Neutrophil (primary cell): ENCODE results near the gene KCNJ10.

Experiments used
- H3K27ac ChIP-seq: fragments of 200-600 bp; sonication (generic); 2 replicates; pipeline ENCODE4 v1.5.1; 2016; ENCODE audit warnings: mild to moderate bottlenecking, moderate library complexity
- H3K27me3 ChIP-seq: fragments of 200-600 bp; sonication (generic); 2 replicates; pipeline ENCODE4 v1.6.0; 2016; ENCODE audit warnings: mild to moderate bottlenecking
- H3K36me3 ChIP-seq: fragments of 200-600 bp; sonication (generic); 2 replicates; pipeline ENCODE4 v1.5.1; 2017
- H3K4me1 ChIP-seq, 2 experiments: fragments of 200-600 bp in 1 of 2; sonication (generic) in 1 of 2; 1 replicate in 1 of 2; 2 replicates in 1 of 2; pipeline versions ENCODE4 v1.5.1 to v1.6.1; 2013 to 2016; ENCODE audit warnings: low read depth in 1 of 2, low read length in 1 of 2, mild to moderate bottlenecking in 1 of 2, moderate library complexity in 1 of 2; ENCODE audit not compliant: control insufficient read depth in 1 of 2, insufficient read depth in 1 of 2
- H3K4me3 ChIP-seq, 2 experiments: fragments of 200-600 bp in 1 of 2; sonication (generic) in 1 of 2; 1 replicate in 1 of 2; 2 replicates in 1 of 2; pipeline ENCODE4 v1.5.1; 2013 to 2016; ENCODE audit warnings: low read depth in 1 of 2, low read length in 1 of 2, mild to moderate bottlenecking in 1 of 2, moderate library complexity in 1 of 2
- H3K9me3 ChIP-seq: fragments of 200-600 bp; sonication (generic); 2 replicates; pipeline ENCODE4 v1.5.1; 2016
- CTCF ChIP-seq: fragments of 200-600 bp; sonication (generic); IDR thresholded peaks from 2 replicates; pipeline ENCODE4 v1.5.1; 2016; ENCODE audit warnings: antibody characterized with exemption

KCNJ10 gene

GRCh38 chr1:160068225-160068624, 1.7 kb downstream of the KCNJ10 start:
- Histone ChIP-seq H3K27me3 (peaks cover 79% of the 10 kb centered on the region), H3K36me3 (no peaks in the 10 kb centered on the region), H3K9me3 (no peaks in the 10 kb centered on the region), H3K4me3 (no peak overlapping the region), H3K27ac (no peak overlapping the region), H3K4me1 (peaks cover 0 to 9% of the 10 kb centered on the region in 2 experiments)
- no peak for TF ChIP-seq CTCF

- peaks cover 0 to 9% of the 10 kb centered on the region in 2 experiments for H3K4me1 ChIP-seq
- H3K27me3 ChIP-seq = peaks cover 68% of the 10 kb centered on the region
- H3K4me3 ChIP-seq = no peak overlapping the region
- H3K36me3 ChIP-seq = no peaks in the 10 kb centered on the region
- no peak for TF ChIP-seq CTCF
- no peak overlapping the region for H3K27ac ChIP-seq
- no peaks in the 10 kb centered on the region for H3K9me3 ChIP-seq
Observed at GRCh38 chr1:160066829-160067745, 2.9 kb downstream of the KCNJ10 start.

- Histone ChIP-seq H3K4me3 (no peak overlapping the region), H3K36me3 (no peaks in the 10 kb centered on the region), H3K4me1 (no peaks in the 10 kb centered on the region), H3K27me3 (peaks cover 45% of the 10 kb centered on the region), H3K9me3 (no peaks in the 10 kb centered on the region), H3K27ac (no peak overlapping the region)
- TF ChIP-seq CTCF = no peak
Observed at GRCh38 chr1:160064746-160065145, 5.2 kb downstream of the KCNJ10 start.

- Histone ChIP-seq H3K4me1 (no peaks in the 10 kb centered on the region), H3K27me3 (peaks cover 39% of the 10 kb centered on the region), H3K27ac (no peak overlapping the region), H3K9me3 (no peaks in the 10 kb centered on the region), H3K4me3 (no peak overlapping the region), H3K36me3 (no peaks in the 10 kb centered on the region)
- no peak for TF ChIP-seq CTCF
Observed at GRCh38 chr1:160064164-160064563, 5.8 kb downstream of the KCNJ10 start.

GRCh38 chr1:160063176-160063575, 6.8 kb downstream of the KCNJ10 start:
- H3K4me3 ChIP-seq = no peak overlapping the region

More at GRCh38 chr1:160063176-160063575, 6.8 kb downstream of the KCNJ10 start:
- Histone ChIP-seq H3K36me3 (no peaks in the 10 kb centered on the region), H3K9me3 (no peaks in the 10 kb centered on the region), H3K4me1 (no peaks in the 10 kb centered on the region), H3K27ac (no peak overlapping the region), H3K27me3 (peaks cover 30% of the 10 kb centered on the region)
- TF ChIP-seq CTCF = no peak
